ENCODE data around the gene CHD9.
"Not testable (repeated sequence)": the region's sequence is repeated elsewhere in the genome, so short reads cannot be mapped to it uniquely, and the experiment has no call there.

CHD9 gene

GRCh38 chr16:53074296-53074695 is 19.5 kb downstream of the CHD9 start:
- not testable (repeated sequence) for H2BK5ac ChIP-seq (ENCODE audit: low read length); H3K9ac ChIP-seq (ENCODE audit: low read depth, low read length, poor library complexity)

GRCh38 chr16:53075461-53075860 is 20.7 kb downstream of the CHD9 start:
- not testable (repeated sequence) for H3K4ac ChIP-seq (ENCODE audit: low read length); H4K8ac ChIP-seq (ENCODE audit: low read depth, low read length); H3K36me3 ChIP-seq (replicated peaks in 1 of 2; ENCODE audit: control insufficient read depth in 2 of 2, insufficient read depth in 2 of 2, low read length in 2 of 2); H3K79me1 ChIP-seq (ENCODE audit: low read depth, low read length); H2AFZ ChIP-seq (ENCODE audit: low read length); DNase-seq (ENCODE audit: low spot score); H3K4me2 ChIP-seq (ENCODE audit: insufficient read depth, low read length, poor library complexity, severe bottlenecking); H2BK15ac ChIP-seq (ENCODE audit: low read length); H3K4me3 ChIP-seq (ENCODE audit: low read length in 2 of 2); H2BK5ac ChIP-seq (ENCODE audit: low read length); H3K9ac ChIP-seq (ENCODE audit: low read depth, low read length, poor library complexity); H3K23ac ChIP-seq (ENCODE audit: low read depth, low read length, poor library complexity); H3K14ac ChIP-seq (ENCODE audit: low read length); H3K27me3 ChIP-seq (ENCODE audit: control insufficient read depth in 3 of 3, insufficient read depth in 3 of 3, low read depth in 1 of 3, low read length in 3 of 3); H2AK5ac ChIP-seq (ENCODE audit: low read depth, low read length); H2BK12ac ChIP-seq (ENCODE audit: low read length); H2BK120ac ChIP-seq (ENCODE audit: low read depth, low read length); H3K27ac ChIP-seq (replicated peaks; ENCODE audit: low read length); H4K91ac ChIP-seq (ENCODE audit: low read depth, low read length, poor library complexity); H3K18ac ChIP-seq (ENCODE audit: low read length)
- H3K9me3 ChIP-seq (replicated peaks in 1 of 2; ENCODE audit: control insufficient read depth in 2 of 2, insufficient read depth in 1 of 2, low read depth in 1 of 2, low read length in 2 of 2): peaks cover 2 to 16% of the 10 kb centered on the region in 2 donors
- WGBS, 2 donors (ENCODE audit: extremely low coverage in 2 of 2, insufficient read length in 2 of 2, insufficient replicate concordance in 1 of 2): no CpG with 5 or more reads among the region's 7 CpGs
- peaks cover 4 to 14% of the 10 kb centered on the region in 2 donors for H3K4me1 ChIP-seq (ENCODE audit: control insufficient read depth in 2 of 2, insufficient read depth in 1 of 2, low read depth in 1 of 2, low read length in 2 of 2)

More at GRCh38 chr16:53074296-53074695, 19.5 kb downstream of the CHD9 start:
- H4K91ac ChIP-seq (ENCODE audit: low read depth, low read length, poor library complexity); H2AK5ac ChIP-seq (ENCODE audit: low read depth, low read length); H3K4me2 ChIP-seq (ENCODE audit: insufficient read depth, low read length, poor library complexity, severe bottlenecking); H3K4me3 ChIP-seq (ENCODE audit: low read length in 2 of 2); H2BK120ac ChIP-seq (ENCODE audit: low read depth, low read length); H3K18ac ChIP-seq (ENCODE audit: low read length); H2AFZ ChIP-seq (ENCODE audit: low read length); H3K23ac ChIP-seq (ENCODE audit: low read depth, low read length, poor library complexity); H4K8ac ChIP-seq (ENCODE audit: low read depth, low read length); H2BK12ac ChIP-seq (ENCODE audit: low read length); H3K4ac ChIP-seq (ENCODE audit: low read length); H3K79me1 ChIP-seq (ENCODE audit: low read depth, low read length); H3K14ac ChIP-seq (ENCODE audit: low read length); H2BK15ac ChIP-seq (ENCODE audit: low read length); H3K27ac ChIP-seq (replicated peaks; ENCODE audit: low read length); H3K4me1 ChIP-seq (ENCODE audit: control insufficient read depth in 2 of 2, insufficient read depth in 1 of 2, low read depth in 1 of 2, low read length in 2 of 2); H3K36me3 ChIP-seq (replicated peaks in 1 of 2; ENCODE audit: control insufficient read depth in 2 of 2, insufficient read depth in 2 of 2, low read length in 2 of 2); H3K27me3 ChIP-seq (ENCODE audit: control insufficient read depth in 3 of 3, insufficient read depth in 3 of 3, low read depth in 1 of 3, low read length in 3 of 3); DNase-seq (ENCODE audit: low spot score): not testable (repeated sequence)
- WGBS, 2 donors (ENCODE audit: extremely low coverage in 2 of 2, insufficient read length in 2 of 2, insufficient replicate concordance in 1 of 2): no CpG with 5 or more reads among the region's 3 CpGs
- peaks cover 2 to 16% of the 10 kb centered on the region in 2 donors for H3K9me3 ChIP-seq (replicated peaks in 1 of 2; ENCODE audit: control insufficient read depth in 2 of 2, insufficient read depth in 1 of 2, low read depth in 1 of 2, low read length in 2 of 2)

GRCh38 chr16:53078247-53078646 is 23.5 kb downstream of the CHD9 start:
- H2BK12ac ChIP-seq (ENCODE audit: low read length): no peak overlapping the region
- no peak overlapping the region for H3K4me2 ChIP-seq (ENCODE audit: insufficient read depth, low read length, poor library complexity, severe bottlenecking)
- H2BK5ac ChIP-seq (ENCODE audit: low read length): no peak overlapping the region
- H2AK5ac ChIP-seq (ENCODE audit: low read depth, low read length): no peak overlapping the region
- no peaks in the 10 kb centered on the region for H3K79me1 ChIP-seq (ENCODE audit: low read depth, low read length)
- no peaks in the 10 kb centered on the region for H3K27me3 ChIP-seq (ENCODE audit: control insufficient read depth in 3 of 3, insufficient read depth in 3 of 3, low read depth in 1 of 3, low read length in 3 of 3)
- WGBS, 2 donors (ENCODE audit: extremely low coverage in 2 of 2, insufficient read length in 2 of 2, insufficient replicate concordance in 1 of 2): no CpG with 5 or more reads among the region's 2 CpGs
- no peak overlapping the region for H4K91ac ChIP-seq (ENCODE audit: low read depth, low read length, poor library complexity)
- DNase-seq (ENCODE audit: low spot score): no peak
- H2BK120ac ChIP-seq (ENCODE audit: low read depth, low read length): no peak overlapping the region
- no peak overlapping the region for H4K8ac ChIP-seq (ENCODE audit: low read depth, low read length)
- H3K18ac ChIP-seq (ENCODE audit: low read length): no peak overlapping the region
- no peak overlapping the region for H3K23ac ChIP-seq (ENCODE audit: low read depth, low read length, poor library complexity)
- no peak overlapping the region for H3K14ac ChIP-seq (ENCODE audit: low read length)
- H3K4ac ChIP-seq (ENCODE audit: low read length): no peak overlapping the region
- H3K4me3 ChIP-seq (ENCODE audit: low read length in 2 of 2): no peak overlapping the region
- H3K27ac ChIP-seq (replicated peaks; ENCODE audit: low read length): no peak overlapping the region
- peaks cover 0 to 4% of the 10 kb centered on the region in 2 donors for H3K36me3 ChIP-seq (replicated peaks in 1 of 2; ENCODE audit: control insufficient read depth in 2 of 2, insufficient read depth in 2 of 2, low read length in 2 of 2)
- H2BK15ac ChIP-seq (ENCODE audit: low read length): no peak overlapping the region
- peaks cover 9 to 17% of the 10 kb centered on the region in 2 donors for H3K4me1 ChIP-seq (ENCODE audit: control insufficient read depth in 2 of 2, insufficient read depth in 1 of 2, low read depth in 1 of 2, low read length in 2 of 2)
- H3K9ac ChIP-seq (ENCODE audit: low read depth, low read length, poor library complexity): no peak overlapping the region
- no peak overlapping the region for H2AFZ ChIP-seq (ENCODE audit: low read length)
- peaks cover 0 to 16% of the 10 kb centered on the region in 2 donors for H3K9me3 ChIP-seq (replicated peaks in 1 of 2; ENCODE audit: control insufficient read depth in 2 of 2, insufficient read depth in 1 of 2, low read depth in 1 of 2, low read length in 2 of 2)

GRCh38 chr16:53078765-53079485 is 24.1 kb downstream of the CHD9 start:
- Histone ChIP-seq H3K27ac (replicated peaks; ENCODE audit: low read length) (no peak overlapping the region), H3K9ac (ENCODE audit: low read depth, low read length, poor library complexity) (no peak overlapping the region), H2BK120ac (ENCODE audit: low read depth, low read length) (no peak overlapping the region), H4K8ac (ENCODE audit: low read depth, low read length) (no peak overlapping the region), H3K36me3 (replicated peaks in 1 of 2; ENCODE audit: control insufficient read depth in 2 of 2, insufficient read depth in 2 of 2, low read length in 2 of 2) (peaks cover 0 to 4% of the 10 kb centered on the region in 2 donors), H3K4me1 (ENCODE audit: control insufficient read depth in 2 of 2, insufficient read depth in 1 of 2, low read depth in 1 of 2, low read length in 2 of 2) (peaks cover 9 to 17% of the 10 kb centered on the region in 2 donors), H2AFZ (ENCODE audit: low read length) (no peak overlapping the region), H3K18ac (ENCODE audit: low read length) (no peak overlapping the region), H3K4ac (ENCODE audit: low read length) (no peak overlapping the region), H3K27me3 (ENCODE audit: control insufficient read depth in 3 of 3, insufficient read depth in 3 of 3, low read depth in 1 of 3, low read length in 3 of 3) (no peaks in the 10 kb centered on the region), H3K4me2 (ENCODE audit: insufficient read depth, low read length, poor library complexity, severe bottlenecking) (no peak overlapping the region), H2AK5ac (ENCODE audit: low read depth, low read length) (no peak overlapping the region), H3K23ac (ENCODE audit: low read depth, low read length, poor library complexity) (no peak overlapping the region), H2BK12ac (ENCODE audit: low read length) (no peak overlapping the region), H2BK5ac (ENCODE audit: low read length) (no peak overlapping the region), H4K91ac (ENCODE audit: low read depth, low read length, poor library complexity) (no peak overlapping the region), H2BK15ac (ENCODE audit: low read length) (no peak overlapping the region), H3K14ac (ENCODE audit: low read length) (no peak overlapping the region), H3K4me3 (ENCODE audit: low read length in 2 of 2) (no peak overlapping the region), H3K9me3 (replicated peaks in 1 of 2; ENCODE audit: control insufficient read depth in 2 of 2, insufficient read depth in 1 of 2, low read depth in 1 of 2, low read length in 2 of 2) (peaks cover 0 to 12% of the 10 kb centered on the region in 2 donors), H3K79me1 (ENCODE audit: low read depth, low read length) (no peaks in the 10 kb centered on the region)
- no peak for DNase-seq (ENCODE audit: low spot score)
- WGBS, 2 donors (ENCODE audit: extremely low coverage in 2 of 2, insufficient read length in 2 of 2, insufficient replicate concordance in 1 of 2): no CpG with 5 or more reads among the region's 6 CpGs

Measured in neuronal stem cell (in vitro differentiated cells).